Activated CD4-positive, alpha-beta T cell treated with anti-CD3 and anti-CD28 coated beads for 36 hours (primary cell): ENCODE measurements around the gene BANP. TPM values are rescaled to one million over a fixed set of nuclear protein-coding genes. Genes with fewer than 3 reads are reported as not detected.
"Not testable (repeated sequence)": the region's sequence is repeated elsewhere in the genome, so short reads cannot be mapped to it uniquely, and the experiment has no call there.

Source experiments
- ATAC-seq: fragments of 200-7000 bp; cut with Tn5 transposase; one replicate; pipeline ENCODE4 v1.10.0; 2021; ENCODE audit warnings: mild to moderate bottlenecking, moderate library complexity
- CTCF ChIA-PET: fragments of 350-600 bp; sonication (Branson Sonifier 250); formaldehyde crosslinking; loops from one replicate; lab custom pipeline; 2021; ENCODE audit warnings: antibody characterized with exemption; lab: Charles Lee
- POLR2A ChIA-PET: fragments of 350-600 bp; sonication (Branson Sonifier 250); formaldehyde crosslinking; loops from one replicate; lab custom pipeline; 2021; ENCODE audit warnings: antibody characterized with exemption, inconsistent platforms; lab: Charles Lee
- DNase-seq: peaks from one replicate; pipeline ENCODE4 v3.0.0-alpha.2; 2020
- H3K27ac Mint-ChIP-seq: one replicate; pipeline ENCODE4 v1.8.0; 2021; ENCODE audit warnings: mixed read lengths
- H3K27me3 Mint-ChIP-seq: one replicate; pipeline ENCODE4 v1.8.0; 2021; ENCODE audit warnings: mixed read lengths
- H3K36me3 Mint-ChIP-seq: one replicate; pipeline ENCODE4 v1.8.0; 2021; ENCODE audit warnings: low read depth, mixed read lengths
- H3K4me1 Mint-ChIP-seq: one replicate; pipeline ENCODE4 v1.8.0; 2021; ENCODE audit warnings: mixed read lengths
- H3K4me3 Mint-ChIP-seq: one replicate; pipeline ENCODE4 v1.8.0; 2021; ENCODE audit warnings: mild to moderate bottlenecking, moderate library complexity, mixed read lengths
- H3K9me3 Mint-ChIP-seq: one replicate; pipeline ENCODE4 v1.8.0; 2021; ENCODE audit warnings: low read depth, mixed read lengths
- intact Hi-C, 2 experiments: fragments of 100-400 bp; cut with DNase I in 1 of 2; cut with micrococcal nuclease in 1 of 2; formaldehyde crosslinking; loops; one replicate each; pipeline versions ENCODE4 v1.14.2 to v1.15.1; 2022 to 2024; cut with DNase I, micrococcal nuclease
- total RNA-seq, 2 experiments: library from RNA; stranded (reverse); gene quantifications; one replicate each; pipeline ENCODE4 v1.2.3, GENCODE V29; 2021

Gene BANP
- total RNA-seq, 2 experiments from 2014 or later: 35.2 to 36.1 TPM

DNA sequence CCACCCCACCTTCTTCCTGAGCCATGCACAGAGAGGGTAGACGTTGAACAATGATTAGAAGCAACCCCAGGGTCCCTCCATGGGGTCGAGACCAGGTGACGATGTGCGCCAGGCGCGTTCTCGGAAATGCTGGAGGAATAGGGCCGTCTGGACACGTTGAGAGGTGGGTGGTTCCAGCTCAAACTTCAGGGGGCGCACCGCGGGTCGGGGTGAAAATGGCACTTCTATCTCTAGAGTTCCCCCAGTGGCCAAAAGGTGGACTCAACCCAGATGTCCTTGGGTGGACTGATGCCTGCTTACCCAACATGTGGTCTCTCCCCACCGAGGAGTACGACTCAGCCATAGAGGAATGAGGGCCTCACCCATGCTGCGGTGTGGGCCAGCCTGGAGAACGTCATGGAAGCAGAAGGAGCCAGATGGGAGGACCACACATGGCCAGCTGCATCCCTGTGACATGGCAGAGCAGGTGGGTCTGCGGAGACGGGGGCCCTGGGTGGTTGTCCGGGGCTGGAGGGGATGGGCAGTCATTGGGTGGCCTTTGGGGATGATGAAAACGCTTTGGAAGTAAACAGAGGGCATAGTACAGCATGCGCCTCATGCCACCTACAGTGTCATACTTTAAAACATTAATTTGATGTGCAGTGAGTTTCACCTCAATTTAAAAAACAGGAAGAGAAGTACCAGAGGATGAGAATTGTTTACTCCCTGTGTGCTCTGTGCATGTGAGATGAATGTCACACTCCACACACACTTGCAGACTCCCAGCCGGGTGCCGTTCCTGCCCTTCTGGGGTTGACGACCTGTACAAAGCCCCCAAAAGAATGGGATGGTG, 147.7 kb downstream of the BANP start:
- CTCF ChIA-PET: not testable (repeated sequence)

DNA sequence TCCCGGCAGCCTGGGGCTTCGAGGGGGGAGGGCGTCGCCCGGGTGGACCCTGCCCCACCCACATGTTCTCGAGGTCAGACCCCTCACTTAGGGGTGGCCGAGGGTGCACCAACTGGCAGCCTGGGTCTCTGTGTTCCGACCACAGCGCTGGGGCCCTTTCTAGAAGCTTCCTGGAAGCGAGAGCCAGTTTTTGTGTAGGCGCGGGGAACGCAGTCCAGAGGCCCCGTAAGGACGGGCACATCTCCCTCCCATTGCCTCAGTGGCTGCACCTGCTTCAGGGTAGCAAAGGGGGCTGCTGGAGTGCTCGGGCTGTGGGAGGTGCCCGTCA, 148.3 kb downstream of the BANP start:
- Mint-ChIP-seq H3K4me1 (no peaks in the 10 kb centered on the region), H3K9me3 (peaks cover 3% of the 10 kb centered on the region), H3K36me3 (no peaks in the 10 kb centered on the region), H3K27me3 (peaks cover 15% of the 10 kb centered on the region), H3K27ac (no peak overlapping the region), H3K4me3 (no peak overlapping the region)
- CTCF ChIA-PET: no interaction called here
- POLR2A ChIA-PET: no interaction called here
- ATAC-seq: no peak
- intact Hi-C loops: no loop called here
- no peak for DNase-seq

More for the DNA sequence above, 147.7 kb downstream of the BANP start:
- H3K4me1 Mint-ChIP-seq, H3K27ac Mint-ChIP-seq, POLR2A ChIA-PET, H3K4me3 Mint-ChIP-seq, DNase-seq, intact Hi-C loops, H3K36me3 Mint-ChIP-seq, H3K9me3 Mint-ChIP-seq, ATAC-seq: not testable (repeated sequence)
- peaks cover 15% of the 10 kb centered on the region for H3K27me3 Mint-ChIP-seq

DNA sequence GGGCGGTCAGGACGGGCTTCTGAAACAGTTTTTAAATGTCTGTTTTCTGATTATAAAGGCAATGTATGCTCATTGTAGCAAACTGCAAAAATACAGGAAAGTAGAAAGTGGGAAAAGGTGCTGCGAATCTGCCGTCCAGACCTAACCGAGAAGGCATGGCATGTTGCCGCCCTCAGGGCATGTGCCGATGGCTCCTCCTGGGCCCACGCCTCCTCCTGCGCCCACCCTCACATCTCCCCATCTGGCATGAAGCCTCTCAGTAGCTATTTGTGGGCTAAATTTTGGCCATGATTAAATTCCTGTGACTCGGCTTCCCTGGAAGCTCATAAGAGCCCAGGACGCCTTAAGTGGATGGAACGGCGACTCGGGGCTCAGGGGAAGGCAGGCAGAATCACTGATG, 148.7 kb downstream of the BANP start:
- DNase-seq, H3K4me3 Mint-ChIP-seq, POLR2A ChIA-PET, intact Hi-C loops, H3K9me3 Mint-ChIP-seq, H3K4me1 Mint-ChIP-seq, CTCF ChIA-PET, H3K36me3 Mint-ChIP-seq, H3K27ac Mint-ChIP-seq, ATAC-seq: not testable (repeated sequence)
- peaks cover 15% of the 10 kb centered on the region for H3K27me3 Mint-ChIP-seq

DNA sequence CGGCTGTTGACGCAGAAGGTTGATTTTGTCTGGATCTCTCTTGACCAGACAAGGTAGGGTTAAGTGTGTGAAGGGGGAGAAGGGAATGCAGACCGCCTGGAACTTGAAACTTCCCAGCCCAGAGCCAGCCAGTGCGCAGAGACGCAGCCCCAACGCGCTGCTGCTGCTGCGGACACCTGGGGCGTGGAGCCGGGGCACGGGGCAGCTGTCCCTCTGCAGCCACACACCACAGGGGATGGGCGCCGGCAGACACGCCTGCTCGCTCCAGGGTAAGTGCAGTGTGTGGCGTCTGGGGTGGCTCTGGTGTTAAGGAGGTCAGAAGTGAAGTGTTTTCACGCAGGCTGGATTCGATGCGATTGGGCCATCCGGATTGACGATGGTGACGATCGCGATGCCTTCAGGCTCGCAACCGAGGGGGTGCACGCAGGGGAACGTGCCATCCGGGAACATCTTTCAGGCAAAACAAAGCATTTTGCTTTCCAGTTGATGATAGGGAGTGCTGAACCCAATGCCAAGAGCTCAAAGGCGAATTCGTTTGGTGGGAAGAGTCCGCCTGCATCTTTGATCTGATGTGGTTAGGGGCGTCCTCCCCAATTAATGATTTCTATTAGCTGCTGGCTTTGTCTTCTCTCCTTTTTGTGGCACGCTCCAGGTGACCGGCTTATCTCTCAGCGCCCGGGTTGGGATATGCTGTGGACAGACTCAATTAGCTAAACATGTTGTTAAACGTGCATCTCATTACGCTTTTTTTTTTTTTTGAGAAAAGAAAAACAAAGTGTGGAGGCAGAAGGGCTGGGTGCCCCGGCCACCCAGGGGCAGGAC, 149.8 kb downstream of the BANP start:
- POLR2A ChIA-PET: not testable (repeated sequence)

DNA sequence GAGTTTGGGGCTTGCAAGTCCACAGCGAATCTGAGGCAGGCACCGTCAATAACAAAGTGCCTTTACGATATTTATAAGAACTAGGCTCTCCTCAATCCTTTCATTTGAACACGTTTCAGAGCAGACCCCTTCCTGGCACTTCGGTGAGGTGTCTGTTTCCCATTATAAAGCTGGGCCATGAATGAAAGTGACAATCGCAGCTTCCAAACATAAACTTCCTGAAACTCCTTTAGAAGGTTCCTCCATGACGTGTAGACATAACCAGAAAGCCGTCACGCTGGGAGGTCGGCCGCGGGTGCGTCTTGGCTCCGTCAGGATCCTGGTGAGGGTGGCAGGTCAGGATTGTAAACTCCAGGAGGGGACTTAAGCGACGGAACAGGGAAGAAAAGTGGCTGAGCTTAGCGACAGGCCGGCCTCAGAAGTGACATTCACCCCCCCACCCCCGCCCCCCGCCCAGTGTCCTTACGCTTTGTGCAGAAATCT, 150.4 kb downstream of the BANP start:
- DNase-seq, H3K4me3 Mint-ChIP-seq, H3K36me3 Mint-ChIP-seq, ATAC-seq, H3K9me3 Mint-ChIP-seq, intact Hi-C loops, H3K27ac Mint-ChIP-seq, H3K4me1 Mint-ChIP-seq, CTCF ChIA-PET, POLR2A ChIA-PET: not testable (repeated sequence)
- peaks cover 15% of the 10 kb centered on the region for H3K27me3 Mint-ChIP-seq

More for the DNA sequence above, 149.8 kb downstream of the BANP start:
- H3K4me1 Mint-ChIP-seq, CTCF ChIA-PET, DNase-seq, H3K4me3 Mint-ChIP-seq, H3K9me3 Mint-ChIP-seq, H3K36me3 Mint-ChIP-seq, ATAC-seq, H3K27ac Mint-ChIP-seq, intact Hi-C loops: not testable (repeated sequence)
- H3K27me3 Mint-ChIP-seq: peaks cover 15% of the 10 kb centered on the region

DNA sequence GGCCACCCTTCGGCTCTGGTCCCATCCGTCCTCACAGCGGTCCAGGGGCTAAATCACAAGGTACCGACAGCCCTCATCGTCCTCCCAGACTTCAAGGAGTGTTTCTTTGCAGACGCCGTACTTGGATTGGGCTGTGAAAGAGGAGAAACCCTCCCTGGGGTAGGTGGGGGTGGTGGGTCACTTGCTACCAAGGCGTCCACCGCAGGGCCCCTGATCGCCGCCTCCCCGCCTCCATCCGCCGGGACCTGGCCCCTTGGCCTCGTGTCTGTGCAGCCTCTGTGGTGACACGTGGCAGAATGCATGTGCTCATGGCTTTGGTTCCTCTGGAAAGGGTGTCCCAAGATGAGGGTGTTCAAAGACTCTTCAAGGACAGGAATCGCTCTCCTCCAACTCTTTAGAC, 151.4 kb downstream of the BANP start:
- ChIA-PET CTCF (no interaction called here), POLR2A (no interaction called here)
- Mint-ChIP-seq H3K4me3 (no peak overlapping the region), H3K4me1 (no peaks in the 10 kb centered on the region), H3K36me3 (no peaks in the 10 kb centered on the region), H3K9me3 (no peaks in the 10 kb centered on the region), H3K27ac (no peak overlapping the region), H3K27me3 (peaks cover 15% of the 10 kb centered on the region)
- intact Hi-C loops: no loop called here
- DNase-seq: no peak
- no peak for ATAC-seq

DNA sequence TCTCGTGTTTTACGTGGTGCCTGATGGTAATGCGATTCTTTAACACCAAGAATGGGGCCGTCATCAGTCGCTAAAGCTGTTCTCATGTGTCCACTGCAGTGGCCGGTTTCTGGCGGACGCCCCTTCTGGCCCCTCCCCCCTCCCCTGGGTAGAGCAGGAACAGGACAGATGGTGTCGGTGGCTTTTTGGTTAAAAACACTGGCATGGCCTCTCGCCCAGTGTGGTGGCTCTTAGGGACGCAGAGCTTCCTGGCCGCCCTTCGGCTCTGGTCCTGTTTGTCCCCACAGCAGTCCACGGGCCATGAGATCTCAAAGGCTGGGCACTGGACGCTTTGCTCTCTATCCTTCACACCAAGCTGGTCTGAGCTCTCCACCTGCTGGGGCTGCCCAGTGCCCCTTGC, 151.8 kb downstream of the BANP start:
- Mint-ChIP-seq H3K9me3 (no peaks in the 10 kb centered on the region), H3K36me3 (no peaks in the 10 kb centered on the region), H3K4me1 (no peaks in the 10 kb centered on the region), H3K27me3 (peaks cover 15% of the 10 kb centered on the region), H3K4me3 (no peak overlapping the region), H3K27ac (no peak overlapping the region)
- ATAC-seq (no peak), DNase-seq (no peak)
- ChIA-PET POLR2A (no interaction called here), CTCF (no interaction called here)
- intact Hi-C loops: no loop called here

DNA sequence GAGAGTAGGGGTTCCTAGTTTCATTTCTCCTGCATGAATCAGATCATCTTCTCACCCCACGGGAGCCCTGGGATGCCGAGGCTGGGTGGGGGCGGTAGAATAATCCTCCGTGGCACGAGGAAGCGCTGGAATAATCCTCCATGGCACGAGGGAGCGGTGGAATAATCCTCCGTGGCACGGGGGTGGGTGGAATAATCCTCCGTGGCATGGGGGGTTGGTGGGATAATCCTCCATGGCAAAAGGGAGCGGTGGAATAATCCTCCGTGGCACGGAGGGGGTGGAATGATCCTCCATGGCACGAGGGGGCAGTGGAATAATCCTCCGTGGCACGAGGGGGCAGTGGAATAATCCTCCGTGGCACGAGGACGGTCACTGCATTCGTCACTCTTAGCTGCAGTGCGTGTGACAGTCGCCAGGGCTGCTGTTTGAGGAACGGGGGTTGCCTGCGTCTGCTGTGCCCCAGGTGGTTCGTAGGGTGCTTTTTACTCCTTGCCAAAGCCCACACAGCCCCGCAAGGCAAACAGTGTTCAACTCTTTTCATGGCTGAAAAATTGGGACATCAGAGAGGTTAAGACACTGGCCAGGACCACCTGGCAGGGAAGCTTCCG, 152.5 kb downstream of the BANP start:
- no peak overlapping the region for H3K4me3 Mint-ChIP-seq
- POLR2A ChIA-PET: interaction anchor here (0.6 kb wide), 1 partner anchor 147 kb away, joined by 3 read pairs; no protein-coding TSS in a partner anchor
- CTCF ChIA-PET: no interaction called here
- ATAC-seq (no peak), DNase-seq (no peak)
- intact Hi-C loops: no loop called here
- H3K36me3 Mint-ChIP-seq: no peaks in the 10 kb centered on the region
- no peaks in the 10 kb centered on the region for H3K4me1 Mint-ChIP-seq
- peaks cover 15% of the 10 kb centered on the region for H3K27me3 Mint-ChIP-seq
- H3K9me3 Mint-ChIP-seq: no peaks in the 10 kb centered on the region
- no peak overlapping the region for H3K27ac Mint-ChIP-seq

DNA sequence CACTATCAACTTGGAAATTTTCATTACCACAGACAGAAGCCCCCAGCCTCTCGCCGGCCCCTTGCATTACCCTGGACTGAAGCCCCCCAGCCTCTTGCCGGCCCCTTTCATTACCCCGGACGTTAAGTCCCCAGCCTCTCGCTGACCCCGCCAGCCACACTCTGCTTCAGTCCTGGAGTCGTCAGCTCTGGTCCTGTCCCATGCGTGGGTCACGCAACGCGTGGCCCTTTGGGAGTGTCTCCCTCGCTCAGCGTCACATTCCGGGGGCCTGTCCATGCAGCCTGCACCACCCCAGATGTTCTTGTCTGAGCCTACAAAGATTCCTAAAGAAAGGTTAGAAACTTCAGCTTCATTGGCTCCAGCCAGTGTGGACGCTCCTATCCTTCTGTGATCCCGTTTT, 153.1 kb downstream of the BANP start:
- H3K4me1 Mint-ChIP-seq, ATAC-seq, H3K4me3 Mint-ChIP-seq, H3K27ac Mint-ChIP-seq, intact Hi-C loops, CTCF ChIA-PET, DNase-seq, H3K36me3 Mint-ChIP-seq, H3K9me3 Mint-ChIP-seq: not testable (repeated sequence)
- H3K27me3 Mint-ChIP-seq: peaks cover 11% of the 10 kb centered on the region
- POLR2A ChIA-PET: interaction anchor here (0.6 kb wide), 1 partner anchor 148 kb away, joined by 3 read pairs; no protein-coding TSS in a partner anchor

DNA sequence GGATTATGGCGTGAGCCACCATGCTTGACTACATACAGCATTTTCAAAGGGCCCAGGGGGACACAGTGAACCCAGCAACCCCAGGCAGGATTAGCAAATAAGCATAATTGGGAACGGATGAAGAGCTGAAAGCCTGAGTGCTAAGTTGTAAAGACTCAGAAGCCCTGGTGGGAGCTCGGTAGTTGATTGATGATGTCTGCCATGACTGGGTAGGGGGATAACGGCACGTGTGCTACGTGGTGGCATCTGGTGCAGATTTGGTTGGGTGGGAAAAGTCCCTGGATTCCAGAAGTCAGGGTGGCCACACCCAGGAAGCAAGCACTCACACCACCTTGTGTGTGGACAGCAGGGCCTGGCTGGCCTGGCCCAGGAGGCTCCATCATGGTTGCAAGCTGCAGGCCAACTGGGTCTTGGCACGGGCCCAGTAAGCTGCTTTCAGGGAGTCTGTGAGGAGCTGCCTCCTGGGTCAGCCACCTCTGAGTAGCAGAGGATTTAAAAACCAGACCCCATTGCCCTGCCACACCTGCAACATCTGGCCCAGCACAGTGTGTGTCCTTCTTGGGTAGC, 154.4 kb downstream of the BANP start:
- DNase-seq, H3K27ac Mint-ChIP-seq, ATAC-seq, H3K27me3 Mint-ChIP-seq, H3K36me3 Mint-ChIP-seq, H3K9me3 Mint-ChIP-seq, CTCF ChIA-PET, intact Hi-C loops, H3K4me1 Mint-ChIP-seq, POLR2A ChIA-PET, H3K4me3 Mint-ChIP-seq: not testable (repeated sequence)

DNA sequence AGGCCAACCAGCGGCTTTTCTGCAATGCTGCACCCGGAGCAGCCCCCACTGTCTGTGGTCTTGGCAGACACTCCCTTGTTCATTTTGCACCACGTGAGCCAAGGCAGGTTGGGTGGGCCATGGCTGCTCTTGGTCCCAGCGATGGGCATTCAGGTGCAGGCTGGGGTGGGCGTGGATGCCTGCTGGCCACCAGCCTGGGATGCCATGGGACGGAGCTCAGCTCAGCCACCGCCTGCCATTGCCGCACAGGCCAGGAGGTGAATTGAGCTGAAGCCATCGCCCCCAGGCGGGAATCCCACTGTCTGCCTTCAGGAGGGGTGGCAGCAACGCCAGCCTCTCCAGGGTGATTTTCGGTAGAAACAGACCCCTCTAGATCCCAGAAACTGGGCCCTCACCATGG, 155.3 kb downstream of the BANP start:
- H3K4me3 Mint-ChIP-seq, DNase-seq, CTCF ChIA-PET, H3K36me3 Mint-ChIP-seq, H3K27me3 Mint-ChIP-seq, POLR2A ChIA-PET, H3K27ac Mint-ChIP-seq, ATAC-seq, H3K4me1 Mint-ChIP-seq, intact Hi-C loops, H3K9me3 Mint-ChIP-seq: not testable (repeated sequence)
